UCSD-AML1 (cell line): ENCODE measurements around the gene PRKCA.

Experiments
- DNase-seq: peaks from one replicate; lab custom pipeline; 2025; ENCODE audit not compliant: unreplicated experiment; lab: John Stamatoyannopoulos, UW

Gene PRKCA

GRCh38 chr17:66638707-66639479 is 336.5 kb downstream of the PRKCA start:
- DNase-seq = no peak

DNA sequence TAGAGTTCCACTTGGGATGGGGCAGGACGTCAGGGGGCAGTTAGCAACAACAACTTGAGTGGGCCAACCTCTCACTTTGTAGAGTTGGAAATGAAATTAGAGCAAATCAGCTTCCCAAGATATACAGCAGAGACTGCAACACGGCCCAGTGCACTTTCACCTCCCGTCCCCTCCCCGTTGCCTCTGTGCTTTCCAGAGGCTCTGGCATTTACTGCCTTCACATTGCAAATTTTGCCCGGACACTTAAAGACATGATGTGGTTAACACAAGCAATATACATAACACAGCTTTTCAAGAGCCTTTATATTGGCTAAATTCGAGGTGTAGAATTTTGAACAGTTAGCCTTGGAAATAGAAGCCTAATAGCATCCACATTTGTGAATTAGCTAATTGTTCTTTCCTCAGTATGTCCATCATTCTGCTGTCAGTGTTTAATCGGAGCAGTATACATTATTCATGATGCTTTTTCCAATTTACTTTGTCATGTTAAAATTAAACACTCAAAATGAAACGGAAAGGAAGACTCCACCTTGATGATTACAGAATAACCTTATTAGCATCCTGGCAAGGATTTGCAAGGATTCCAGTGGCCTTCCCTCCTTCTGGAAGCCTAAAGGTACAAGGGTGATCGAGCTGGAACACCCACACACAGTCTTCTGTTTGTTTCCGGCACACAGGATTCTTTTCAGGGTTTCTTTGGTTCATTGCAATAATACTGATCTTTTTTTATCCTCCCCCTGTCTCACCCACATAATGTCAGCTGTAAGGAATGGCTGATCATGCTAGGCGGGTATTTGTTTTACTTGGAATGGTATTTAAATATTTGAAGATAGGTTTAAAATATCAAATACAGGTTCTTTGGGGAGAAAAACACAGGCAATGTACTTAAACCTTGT is 341.6 kb downstream of the PRKCA start:
- no peak for DNase-seq

DNA sequence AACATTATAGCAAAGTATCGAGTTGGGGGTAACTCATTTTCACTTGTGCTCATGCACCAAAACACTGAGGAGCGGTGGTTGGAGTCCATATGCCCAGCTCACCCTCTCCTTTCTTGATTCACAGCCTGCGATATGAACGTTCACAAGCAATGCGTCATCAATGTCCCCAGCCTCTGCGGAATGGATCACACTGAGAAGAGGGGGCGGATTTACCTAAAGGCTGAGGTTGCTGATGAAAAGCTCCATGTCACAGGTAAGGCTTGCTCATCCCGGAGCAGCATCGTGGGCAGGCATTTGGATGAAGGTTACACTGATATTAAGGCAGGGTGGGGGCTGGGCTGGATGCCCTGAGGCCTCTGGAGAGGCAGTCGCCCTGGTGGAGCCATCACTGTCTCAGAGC is 342.8 kb downstream of the PRKCA start:
- no peak for DNase-seq

- DNase-seq = no peak
Observed at GRCh38 chr17:66647391-66647983, 345.1 kb downstream of the PRKCA start.

- no peak for DNase-seq
Observed at GRCh38 chr17:66649818-66650543, 347.6 kb downstream of the PRKCA start.

DNA sequence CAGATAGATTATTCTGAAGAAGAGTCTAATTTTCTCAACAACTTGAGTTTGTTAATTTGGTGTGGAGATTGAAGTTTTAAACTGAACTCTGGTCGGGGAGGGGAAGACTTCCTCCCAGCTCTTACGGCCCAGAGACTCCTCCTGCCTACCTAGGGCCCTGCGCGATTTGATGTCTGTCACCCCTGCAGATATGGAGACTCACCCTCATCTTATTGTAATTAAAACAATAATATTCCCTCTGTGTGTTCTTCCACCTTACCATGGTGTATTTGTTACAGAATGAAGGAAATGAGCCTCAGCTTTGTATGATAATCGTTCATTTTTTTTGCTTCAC is 348.1 kb downstream of the PRKCA start:
- no peak for DNase-seq

GRCh38 chr17:66652840-66653507 is 350.6 kb downstream of the PRKCA start:
- DNase-seq = no peak

DNA sequence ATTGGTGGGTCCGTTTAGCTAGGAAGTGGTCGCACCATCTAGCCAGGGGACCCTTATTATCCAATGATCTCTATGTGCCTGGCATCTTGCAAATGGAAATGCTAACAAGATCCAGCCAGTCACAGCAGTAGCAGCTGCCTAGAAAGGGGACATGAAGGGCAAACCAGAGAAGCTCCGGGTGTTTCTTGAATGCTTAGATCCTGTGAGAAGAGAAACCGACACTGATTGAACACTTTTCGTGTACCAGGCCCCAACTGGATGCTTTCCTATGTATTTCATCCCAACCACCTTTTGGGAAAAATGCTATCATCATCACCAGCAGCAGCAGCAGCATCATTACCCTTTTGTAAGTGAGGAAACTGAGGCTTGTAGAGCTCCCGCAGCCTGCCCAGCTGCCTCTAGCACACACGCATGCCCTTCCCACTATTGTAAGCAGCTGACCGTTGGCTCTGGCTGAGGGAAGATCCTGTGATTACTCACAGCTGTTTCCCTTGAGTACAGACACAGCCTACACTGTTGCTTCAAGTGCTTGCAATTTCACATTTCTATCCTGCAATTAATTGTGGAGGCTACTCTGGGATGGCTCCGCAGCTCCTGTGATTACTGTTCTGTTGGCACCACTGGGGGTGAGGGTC is 351.8 kb downstream of the PRKCA start:
- no peak for DNase-seq

DNA sequence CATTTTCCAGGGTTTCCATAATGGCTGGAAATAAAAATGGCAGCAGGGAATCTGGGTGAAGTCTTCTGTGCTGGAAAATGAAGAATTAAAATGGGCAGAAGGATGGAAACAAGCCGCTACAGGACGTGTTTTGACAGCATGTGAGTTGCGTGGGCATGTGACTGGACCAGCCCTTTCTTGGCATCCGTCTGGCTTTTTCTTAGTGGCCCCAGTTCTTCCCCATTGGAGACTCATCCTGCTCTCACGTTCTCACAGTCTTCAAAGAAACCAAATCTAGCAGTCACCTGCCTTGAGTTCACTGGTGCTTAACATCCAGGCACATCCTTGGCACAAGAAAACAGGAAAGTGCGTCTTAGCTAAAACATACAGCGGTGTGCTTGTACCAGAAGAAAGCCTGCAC is 352.4 kb downstream of the PRKCA start:
- no peak for DNase-seq

DNA sequence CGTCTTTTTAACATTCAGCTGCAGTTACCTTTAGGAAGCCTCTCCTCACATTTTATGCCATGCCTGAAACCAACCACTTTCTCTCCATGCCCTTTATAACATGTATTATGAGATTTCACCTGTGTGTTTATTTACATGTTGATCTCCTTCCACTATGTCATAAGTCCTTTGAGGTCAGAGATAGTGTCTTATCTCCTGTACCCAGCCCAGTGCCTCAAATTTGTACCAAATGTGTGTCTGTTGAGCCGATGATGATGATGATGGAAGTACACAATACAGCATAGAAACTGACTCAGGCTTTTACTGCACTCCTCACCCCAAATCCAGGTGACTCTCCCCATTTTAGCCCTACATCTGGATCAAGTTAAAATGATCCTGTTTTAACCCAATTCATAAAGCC is 353.0 kb downstream of the PRKCA start:
- DNase-seq = no peak

DNA sequence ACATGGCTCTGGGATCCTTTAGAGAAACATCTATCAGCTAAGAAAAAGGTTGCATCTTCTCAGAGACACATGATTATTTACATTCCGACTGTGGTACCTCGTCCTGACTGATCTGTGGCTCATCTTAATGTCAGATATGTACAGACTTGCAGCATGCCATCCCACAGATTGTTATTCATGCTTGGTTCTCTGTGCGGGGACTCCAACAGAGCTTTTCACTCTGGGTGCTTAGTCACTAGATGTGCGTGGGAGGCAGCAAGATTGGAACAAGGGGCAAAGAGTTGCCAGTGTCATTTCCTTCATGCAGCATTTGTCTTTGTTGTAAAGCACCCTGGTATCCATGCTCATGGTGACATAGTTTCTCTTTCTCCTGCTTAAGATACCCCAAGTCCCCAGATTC is 353.4 kb downstream of the PRKCA start:
- no peak for DNase-seq

DNA sequence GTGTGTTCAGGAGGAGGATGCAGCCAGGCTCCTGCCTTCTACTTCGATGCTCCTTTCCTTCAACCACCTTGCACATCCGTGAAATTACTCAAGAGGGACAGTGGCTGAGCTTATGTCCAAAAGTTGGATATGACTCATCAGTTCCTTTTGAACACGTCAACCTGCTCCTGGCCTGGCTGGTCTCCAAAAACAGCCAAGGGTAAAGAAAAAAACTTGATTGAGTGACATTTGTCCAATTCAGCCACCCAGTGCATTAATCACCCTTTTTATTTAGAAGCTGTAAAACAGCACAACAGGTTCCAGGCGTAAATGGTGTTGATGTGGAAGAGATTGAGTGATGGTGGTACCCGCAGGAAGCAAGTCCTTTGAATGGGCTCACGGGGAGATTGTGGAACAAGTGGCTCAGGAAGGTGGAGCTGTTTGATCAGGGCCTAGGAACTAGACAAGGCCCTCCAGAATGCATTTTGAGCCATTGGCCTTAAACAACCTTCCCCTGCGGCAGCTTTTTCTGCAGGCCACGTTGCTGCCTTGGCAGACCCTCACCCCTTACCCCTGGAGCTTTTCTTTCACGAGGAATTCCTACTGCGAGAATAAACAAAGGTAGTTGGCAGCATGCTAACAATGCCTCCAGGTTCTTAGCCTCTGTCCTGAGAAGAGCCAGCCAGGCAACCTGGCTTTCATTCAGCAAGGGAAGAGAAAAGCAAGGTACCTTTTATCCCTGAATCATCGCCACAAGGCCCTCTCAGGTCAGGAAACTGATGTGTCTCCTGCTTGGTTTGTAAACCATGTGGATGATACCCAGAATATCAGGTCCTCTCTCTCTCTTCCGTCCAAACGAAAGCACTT is 359.2 kb downstream of the PRKCA start:
- no peak for DNase-seq

DNA sequence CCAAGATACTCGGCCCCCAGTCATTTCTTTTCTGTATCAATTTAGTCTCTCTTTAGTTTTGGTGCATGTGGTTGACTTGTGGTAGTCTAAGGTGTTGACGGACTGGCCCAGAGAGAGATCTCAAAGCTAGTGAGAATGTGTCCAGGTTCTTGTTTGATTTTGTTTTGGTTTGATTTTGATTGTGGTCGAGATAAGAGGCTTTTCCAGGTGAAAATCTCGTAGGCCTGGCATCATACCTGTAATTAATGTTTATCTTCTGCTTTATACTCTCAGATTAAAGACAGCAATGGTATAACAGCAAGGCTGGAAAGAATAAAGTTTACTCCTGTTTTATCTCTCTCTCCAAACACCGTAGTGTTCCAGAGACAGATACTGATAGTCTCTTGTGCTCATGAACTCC is 360.1 kb downstream of the PRKCA start:
- DNase-seq = no peak

DNA sequence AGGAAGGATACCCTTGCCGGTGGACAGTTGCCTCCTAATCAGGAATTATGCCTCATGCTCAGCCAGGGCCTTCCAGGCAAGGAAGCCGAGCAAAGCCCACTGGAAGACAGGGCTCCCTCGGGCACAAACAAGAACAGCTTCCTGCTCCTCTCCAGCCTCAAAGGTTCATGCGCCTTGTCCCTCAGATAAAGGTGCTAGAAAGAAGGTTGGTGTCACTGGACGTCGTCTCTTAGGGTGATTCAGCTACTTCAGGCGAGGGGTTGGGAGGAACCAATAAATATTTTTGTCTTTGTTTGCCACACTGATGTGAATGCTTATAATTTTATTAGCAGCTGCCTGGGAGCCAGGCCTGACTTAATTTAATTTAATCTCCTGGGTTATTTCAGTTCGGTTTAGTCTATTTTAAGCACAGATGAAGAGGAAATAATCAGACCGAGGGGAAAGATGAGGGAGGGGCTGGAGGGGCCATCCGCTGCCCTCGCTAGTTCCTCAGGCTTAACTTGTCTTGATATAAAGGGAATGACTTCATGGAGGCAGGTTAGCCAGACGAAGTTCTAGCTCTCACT is 360.7 kb downstream of the PRKCA start:
- DNase-seq = no peak

- DNase-seq = no peak
Observed at GRCh38 chr17:66664336-66664735, 361.9 kb downstream of the PRKCA start.

DNA sequence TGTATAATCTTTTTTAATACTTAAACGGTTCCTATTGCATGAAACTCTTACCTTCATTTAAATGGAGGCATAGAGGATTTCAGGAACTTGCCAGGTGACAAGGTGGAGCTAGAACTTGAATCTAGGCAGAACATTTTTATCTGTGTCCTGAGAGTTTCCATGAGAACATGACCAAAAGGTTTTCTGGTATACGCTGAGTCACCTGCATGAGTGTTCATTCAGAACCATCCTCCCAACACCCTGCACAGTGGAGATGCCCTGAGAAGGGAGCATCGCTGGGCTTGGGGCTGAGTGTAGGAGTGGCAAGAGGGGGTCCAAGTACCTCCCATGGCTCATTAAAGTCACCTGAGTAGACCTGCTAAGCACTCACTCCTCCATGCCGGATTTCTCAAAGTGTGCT is 362.8 kb downstream of the PRKCA start:
- no peak for DNase-seq

- DNase-seq = no peak
Observed at GRCh38 chr17:66667090-66667489, 364.7 kb downstream of the PRKCA start.

GRCh38 chr17:66667491-66668030 is 365.1 kb downstream of the PRKCA start:
- no peak for DNase-seq

DNA sequence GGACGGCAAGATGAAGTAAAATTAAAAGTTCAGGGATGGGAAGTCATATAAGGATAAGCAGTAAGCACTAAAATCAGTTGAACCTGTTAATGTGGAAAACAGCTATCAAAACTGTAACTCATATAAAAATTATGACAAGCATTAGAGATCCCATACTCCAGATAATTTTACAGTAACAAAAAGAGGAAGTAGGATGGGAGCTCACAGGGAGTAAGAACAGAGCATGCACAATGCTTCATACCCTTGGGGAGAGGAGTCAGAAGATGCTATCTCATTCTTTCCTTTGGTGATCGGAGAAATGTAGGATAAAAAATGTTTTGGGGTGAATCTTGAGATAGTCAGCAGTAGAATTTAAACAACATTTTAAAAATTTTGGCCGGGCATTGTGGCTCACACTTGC is 367.8 kb downstream of the PRKCA start:
- no peak for DNase-seq
